H1 (cell line): Measurements from ENCODE around the gene ZNF101. TPM values are rescaled to one million over a fixed set of nuclear protein-coding genes. Genes with fewer than 3 reads are reported as not detected.

Source experiments
- CTCF ChIA-PET: fragments of 300-600 bp; sonication (Branson Sonifier 250); formaldehyde crosslinking; loops from one replicate; lab custom pipeline; 2021; ENCODE audit not compliant: partially characterized antibody; lab: Charles Lee
- POLR2A ChIA-PET: fragments of 300-600 bp; sonication (Branson Sonifier 250); formaldehyde crosslinking; loops from one replicate; lab custom pipeline; 2021; ENCODE audit warnings: inconsistent platforms; ENCODE audit not compliant: partially characterized antibody; lab: Charles Lee
- DNase-seq, 2 experiments: peaks; one replicate each; pipeline versions ENCODE4 v3.0.0 to v3.0.0-alpha.2; 2010 to 2022; ENCODE audit warnings: low spot score in 2 of 2, low read depth in 1 of 2, mixed read lengths in 1 of 2
- FAIRE-seq: peaks from 2 replicates; lab custom pipeline; 2011; peaks lifted over from hg19 to GRCh38; lab: Jason Lieb, UNC
- H2AFZ ChIP-seq: 2 replicates; pipeline ENCODE4 v1.8.1; 2012; ENCODE audit warnings: low read length, inconsistent platforms
- H2AK5ac ChIP-seq: 2 replicates; pipeline ENCODE4 v1.6.1; 2013; ENCODE audit warnings: low read depth, low read length
- H2BK120ac ChIP-seq: replicated peaks from 2 replicates; pipeline ENCODE3; 2013; ENCODE audit warnings: low read depth, low read length, inconsistent platforms
- H2BK12ac ChIP-seq: 2 replicates; pipeline ENCODE4 v1.6.1; 2013; ENCODE audit warnings: low read depth, low read length
- H2BK15ac ChIP-seq: 2 replicates; pipeline ENCODE4 v1.6.1; 2013; ENCODE audit warnings: low read length
- H2BK20ac ChIP-seq: 2 replicates; pipeline ENCODE4 v1.6.1; 2013; ENCODE audit warnings: low read length
- H2BK5ac ChIP-seq: 2 replicates; pipeline ENCODE4 v1.6.1; 2013; ENCODE audit warnings: low read depth, low read length
- H3K14ac ChIP-seq: 2 replicates; pipeline ENCODE4 v1.6.1; 2013; ENCODE audit warnings: inconsistent platforms; ENCODE audit not compliant: insufficient read length
- H3K18ac ChIP-seq: 2 replicates; pipeline ENCODE4 v1.6.1; 2013; ENCODE audit warnings: low read length; ENCODE audit errors: extremely low read depth
- H3K23ac ChIP-seq: 2 replicates; pipeline ENCODE4 v1.6.1; 2013; ENCODE audit warnings: inconsistent platforms; ENCODE audit not compliant: insufficient read length
- H3K23me2 ChIP-seq: 2 replicates; pipeline ENCODE4 v1.6.1; 2013; ENCODE audit warnings: low read depth, low read length
- H3K27ac ChIP-seq: 2 replicates; pipeline ENCODE4 v1.6.1; 2011; ENCODE audit warnings: low read depth, low read length, inconsistent platforms
- H3K27me3 ChIP-seq, 4 experiments: replicated peaks in 1 of 4; 1 replicate in 1 of 4; 2 replicates in 3 of 4; pipeline versions ENCODE4 v1.6.1 to v1.8.1; 2011 to 2013; ENCODE audit warnings: low read length in 3 of 4, mild to moderate bottlenecking in 3 of 4, inconsistent platforms in 2 of 4, mixed read lengths in 2 of 4, moderate library complexity in 1 of 4; ENCODE audit not compliant: control insufficient read depth in 3 of 4, insufficient read depth in 3 of 4; ENCODE audit errors: extremely low read depth in 1 of 4
- H3K36me3 ChIP-seq, 4 experiments: 2 replicates each; pipeline versions ENCODE4 v1.6.1 to v1.8.1; 2011 to 2013; ENCODE audit warnings: mild to moderate bottlenecking in 4 of 4, low read length in 3 of 4, moderate library complexity in 2 of 4, control low read depth in 1 of 4, inconsistent platforms in 1 of 4; ENCODE audit not compliant: insufficient read depth in 4 of 4, control insufficient read depth in 2 of 4
- H3K4ac ChIP-seq: replicated peaks from 2 replicates; pipeline ENCODE3; 2013; ENCODE audit warnings: low read length, low read depth, mixed read lengths, inconsistent platforms; ENCODE audit not compliant: insufficient read length
- H3K4me1 ChIP-seq, 4 experiments: replicated peaks in 1 of 4; 1 replicate in 1 of 4; 2 replicates in 3 of 4; pipeline versions ENCODE4 v1.6.1 to v1.8.1; 2011 to 2013; ENCODE audit warnings: low read length in 3 of 4, inconsistent platforms in 2 of 4, mixed read lengths in 1 of 4; ENCODE audit not compliant: insufficient read depth in 4 of 4, control insufficient read depth in 3 of 4
- H3K4me2 ChIP-seq, 2 experiments: 2 replicates each; pipeline versions ENCODE4 v1.6.1 to v1.8.1; 2011 to 2013; ENCODE audit warnings: low read depth in 2 of 2, low read length in 2 of 2, control low read depth in 1 of 2, inconsistent platforms in 1 of 2, mild to moderate bottlenecking in 1 of 2; ENCODE audit not compliant: insufficient read depth in 1 of 2
- H3K4me3 ChIP-seq, 4 experiments: fragments of 200-600, 300-600 bp in 1 of 4; sonication (generic), shearing (Covaris generic), sonication (Bioruptor Twin) in 1 of 4; 2 replicates each; pipeline versions ENCODE4 v1.5.1 to v1.8.1; 2011 to 2016; ENCODE audit warnings: low read length in 4 of 4, low read depth in 3 of 4, control low read depth in 2 of 4, inconsistent platforms in 2 of 4, mild to moderate bottlenecking in 2 of 4, mixed read lengths in 1 of 4, moderate library complexity in 1 of 4; ENCODE audit not compliant: insufficient read depth in 2 of 4; ENCODE audit errors: extremely low read depth in 1 of 4
- H3K56ac ChIP-seq: replicated peaks from 2 replicates; pipeline ENCODE3; 2013; ENCODE audit warnings: low read depth, mild to moderate bottlenecking, mixed read lengths, low read length, inconsistent platforms; ENCODE audit not compliant: insufficient read length
- H3K79me1 ChIP-seq: 2 replicates; pipeline ENCODE4 v1.6.1; 2013; ENCODE audit warnings: low read depth, low read length, control low read depth
- H3K79me2 ChIP-seq, 2 experiments: 2 replicates each; pipeline versions ENCODE4 v1.6.1 to v1.8.1; 2012 to 2013; ENCODE audit warnings: low read length in 2 of 2, mild to moderate bottlenecking in 2 of 2, inconsistent platforms in 1 of 2; ENCODE audit not compliant: insufficient read depth in 2 of 2, control insufficient read depth in 1 of 2
- H3K9ac ChIP-seq, 4 experiments: replicated peaks in 1 of 4; 1 replicate in 1 of 4; 2 replicates in 3 of 4; pipeline versions ENCODE4 v1.6.1 to v1.8.1; 2011 to 2013; ENCODE audit warnings: low read depth in 3 of 4, low read length in 3 of 4, control low read depth in 2 of 4, mild to moderate bottlenecking in 2 of 4, moderate library complexity in 2 of 4, inconsistent platforms in 1 of 4; ENCODE audit errors: extremely low read depth in 1 of 4
- H3K9me3 ChIP-seq, 2 experiments: 2 replicates each; pipeline versions ENCODE4 v1.6.1 to v1.8.1; 2012 to 2013; ENCODE audit warnings: mild to moderate bottlenecking in 2 of 2, moderate library complexity in 2 of 2, control low read depth in 1 of 2, inconsistent platforms in 1 of 2, low read depth in 1 of 2, low read length in 1 of 2, mixed read lengths in 1 of 2; ENCODE audit not compliant: insufficient read depth in 2 of 2
- H4K20me1 ChIP-seq, 2 experiments: replicated peaks in 1 of 2; 2 replicates each; pipeline versions ENCODE3 to v1.8.1; 2011 to 2013; ENCODE audit warnings: inconsistent platforms in 2 of 2, low read length in 2 of 2, mild to moderate bottlenecking in 1 of 2; ENCODE audit not compliant: insufficient read depth in 2 of 2, control insufficient read depth in 1 of 2
- H4K5ac ChIP-seq: 2 replicates; pipeline ENCODE4 v1.6.1; 2013; ENCODE audit warnings: low read length, low read depth, mixed read lengths, inconsistent platforms; ENCODE audit not compliant: insufficient read length
- H4K8ac ChIP-seq: 2 replicates; pipeline ENCODE4 v1.8.0; 2013; ENCODE audit warnings: mild to moderate bottlenecking, moderate library complexity, low read length, inconsistent platforms; ENCODE audit not compliant: insufficient read depth; ENCODE audit errors: extremely low read depth
- H4K91ac ChIP-seq: replicated peaks from 2 replicates; pipeline ENCODE3; 2013; ENCODE audit warnings: low read length, mixed read lengths, inconsistent platforms; ENCODE audit not compliant: insufficient read length
- EGR1 ChIP-seq: IDR thresholded peaks from 2 replicates; pipeline ENCODE4 v1.6.1; 2011; ENCODE audit warnings: low read depth, low read length, borderline replicate concordance
- KDM4A ChIP-seq: IDR thresholded peaks from one replicate; pipeline ENCODE4 v1.7.1; 2012; ENCODE audit warnings: low read depth, mild to moderate bottlenecking, moderate library complexity, low read length, inconsistent platforms; ENCODE audit not compliant: severe bottlenecking
- MAFK ChIP-seq: IDR thresholded peaks from 2 replicates; pipeline ENCODE4 v1.6.1; 2012; ENCODE audit warnings: low read depth, mild to moderate bottlenecking, improper control_type of control experiment, low read length
- PHF8 ChIP-seq: fragments of 200-600 bp; sonication (generic); conservative IDR thresholded peaks from 2 replicates; pipeline ENCODE4 v1.7.1; 2012; ENCODE audit warnings: low read depth, mild to moderate bottlenecking, inconsistent platforms, low read length, moderate library complexity
- POLR2A ChIP-seq, 2 experiments: IDR thresholded peaks; 1 replicate in 1 of 2; 2 replicates in 1 of 2; pipeline ENCODE4 v1.6.1; 2011; ENCODE audit warnings: low read depth in 2 of 2, low read length in 2 of 2, mild to moderate bottlenecking in 2 of 2; ENCODE audit errors: control extremely low read depth in 1 of 2
- POLR2AphosphoS5 ChIP-seq: IDR thresholded peaks from 2 replicates; pipeline ENCODE4 v1.6.1; 2011; ENCODE audit warnings: low read depth, low read length
- SAP30 ChIP-seq: fragments of 300-600 bp; sonication (generic); IDR thresholded peaks from 2 replicates; pipeline ENCODE4 v1.7.1; 2012; ENCODE audit warnings: low read length, moderate library complexity, mild to moderate bottlenecking, inconsistent platforms; ENCODE audit not compliant: insufficient read depth, insufficient replicate concordance
- SIRT6 ChIP-seq: IDR thresholded peaks from one replicate; pipeline ENCODE4 v1.7.1; 2012; ENCODE audit warnings: low read length, inconsistent platforms
- TCF12 ChIP-seq: IDR thresholded peaks from 2 replicates; pipeline ENCODE4 v1.6.1; 2011; ENCODE audit warnings: low read depth, mild to moderate bottlenecking, low read length
- YY1 ChIP-seq: IDR thresholded peaks from 2 replicates; pipeline ENCODE4 v1.6.1; 2011; ENCODE audit warnings: low read depth, mild to moderate bottlenecking, low read length
- WGBS, 2 experiments: shearing (Covaris generic) in 1 of 2; methylation state at CpG; one replicate each; pipeline versions ENCODE4 v1.1.6 to v1.1.7; 2013 to 2015; ENCODE audit warnings: low lambda C conversion rate in 2 of 2, mixed read lengths in 2 of 2, inconsistent platforms in 1 of 2, low coverage in 1 of 2, missing lambda C conversion rate in 1 of 2; ENCODE audit not compliant: insufficient replicate concordance in 2 of 2, insufficient coverage in 1 of 2, insufficient read length in 1 of 2; ENCODE audit errors: extremely low coverage in 1 of 2, missing lambda C conversion rate in 1 of 2; 5-methylcytosine and 5-hydroxymethylcytosine counted together
- polyA plus RNA-seq, 7 experiments: library from polyadenylated mRNA; depleted of rRNA in 3 of 7; stranded (reverse) in 5 of 7; unstranded in 2 of 7; fragments of >200 nt in 5 of 7; fragments of 200-250 nt in 2 of 7; gene quantifications; 1 replicate in 5 of 7; 2 replicates in 1 of 7; 4 replicates in 1 of 7; pipeline versions ENCODE4 v1.2.1 to v1.2.3, GENCODE V29; 2011 to 2013; ENCODE audit warnings: missing spikeins in 2 of 7, mixed read lengths in 2 of 7
- total RNA-seq: library from RNA; stranded (reverse); fragmentation: NEBNext Ultra II Directional; extraction: Animal tissue kit (Norgen Biotek cat#: 25700); gene quantifications from 2 replicates; pipeline ENCODE4 v1.2.1, GENCODE V29; 2021
- TF ChIP-seq, protein P1 (sequence below): IDR thresholded peaks from 2 replicates; pipeline ENCODE4 v1.6.1; 2012; ENCODE audit warnings: inconsistent platforms

ZNF101 gene
- total and polyA plus RNA-seq, 2 of the 8 experiments (the other 6 are each of a cell fraction or from before 2014, with no cell fraction given): 13.0 to 50.9 TPM

DNA sequence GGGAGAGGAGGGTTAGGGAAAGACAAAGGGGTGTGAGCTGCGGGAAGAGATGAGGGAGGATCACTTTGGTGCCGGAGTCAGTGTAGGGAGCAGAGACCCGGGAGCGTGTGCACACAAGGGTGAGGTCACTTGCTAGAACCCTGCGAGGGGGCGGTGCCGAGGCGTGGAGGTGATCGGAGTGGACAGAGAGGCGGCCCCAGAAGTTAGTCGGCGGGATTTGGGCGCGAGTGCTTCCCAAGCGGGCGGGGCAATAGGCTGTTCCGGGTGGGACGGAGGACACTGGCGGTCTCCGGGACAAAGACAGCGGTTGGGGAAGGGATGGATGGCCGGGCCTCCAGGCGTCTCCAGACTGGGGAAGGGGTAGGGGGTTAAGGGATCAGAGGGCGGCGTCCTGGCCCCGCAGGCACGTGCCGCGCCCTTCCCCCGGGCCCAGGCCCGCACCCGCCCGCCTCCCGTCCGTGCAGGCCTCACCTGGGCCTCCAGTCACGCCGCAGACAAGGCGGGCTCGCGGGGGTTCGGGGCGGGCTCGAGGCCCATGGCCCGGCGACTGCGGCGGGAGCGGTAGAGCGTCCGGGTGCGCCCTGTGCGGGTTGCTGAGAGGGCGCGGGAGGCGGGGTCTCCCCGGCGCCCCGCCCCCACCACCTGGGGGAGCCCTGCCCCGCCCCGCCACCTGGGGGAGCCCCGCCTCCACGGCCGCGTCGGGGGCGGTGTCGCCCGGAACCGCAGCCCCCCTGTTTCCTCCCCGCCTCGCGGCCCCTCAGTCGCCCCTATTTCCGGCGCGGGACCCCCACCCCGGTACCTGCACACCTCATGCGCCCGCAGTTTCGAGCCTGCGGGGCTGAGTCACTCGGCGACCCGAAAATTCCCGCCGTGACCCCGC is 40.8 kb upstream of the ZNF101 start, which contains the start of gene LPAR2:
Gene LPAR2, minus strand, starts transcription at position 600 of the 880 bp plus-strand sequence. CDS start 945 bp downstream, outside the sequence.
- H3K36me3 ChIP-seq: peaks cover 6 to 10% (median 8%) of the 10 kb centered on the region in 4 experiments; a peak in 7 of 8 replicates
- no peak within 1 kb of the TSS for H2BK120ac ChIP-seq
- POLR2A ChIA-PET: interaction anchor here (0.5 to 4.2 kb wide), 26 partner anchors 9 to 1033 kb away, joined by 3 to 46 read pairs (median 4); partner anchors contain the start of genes ATP13A1, GMIP, PBX4 and ZNF101
- TF ChIP-seq POLR2A (IDR thresholded peaks at IDR 0.05; ENCODE audit: control extremely low read depth in 1 of 2, low read depth in 2 of 2, low read length in 2 of 2) (peak; percentile 66 to 90), POLR2AphosphoS5 (peak; percentile 65), SIRT6 (no peak), EGR1 (no peak), TCF12 (no peak), YY1 (no peak), MAFK (no peak), PHF8 (peak; percentile 71), SAP30 (no peak), KDM4A (peak; percentile 61)
- TF ChIP-seq, protein P1, sequence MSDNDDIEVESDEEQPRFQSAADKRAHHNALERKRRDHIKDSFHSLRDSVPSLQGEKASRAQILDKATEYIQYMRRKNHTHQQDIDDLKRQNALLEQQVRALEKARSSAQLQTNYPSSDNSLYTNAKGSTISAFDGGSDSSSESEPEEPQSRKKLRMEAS: peak; percentile 58

More for the DNA sequence above, 40.8 kb upstream of the ZNF101 start, which contains the start of gene LPAR2:
- peak within 1 kb of the TSS; percentile 93 for H2BK5ac ChIP-seq
- H2AFZ ChIP-seq: no peak within 1 kb of the TSS
- peak within 1 kb of the TSS; percentile 96 for H4K5ac ChIP-seq
- peak within 1 kb of the TSS; percentile 72; the same call in 1 of the 2 replicates for H3K27ac ChIP-seq
- peak within 1 kb of the TSS; percentile 98 for H4K8ac ChIP-seq
- no peaks in the 10 kb centered on the region for H3K9me3 ChIP-seq
- peaks cover 3 to 9% of the 10 kb centered on the region in 2 experiments for H4K20me1 ChIP-seq
- peak within 1 kb of the TSS; percentile 83 for H3K18ac ChIP-seq
- peak within 1 kb of the TSS; percentile 68 to 78 (median 76) for H3K9ac ChIP-seq
- H3K23ac ChIP-seq: no peak within 1 kb of the TSS
- peaks cover 10% of the 10 kb centered on the region for H3K23me2 ChIP-seq
- H2BK12ac ChIP-seq: peak within 1 kb of the TSS; percentile 80
- peak within 1 kb of the TSS; percentile 88; the same call in 1 of the 2 replicates for H2BK15ac ChIP-seq
- H3K14ac ChIP-seq: no peak within 1 kb of the TSS
- H3K79me1 ChIP-seq: peaks cover 10% of the 10 kb centered on the region
- H3K4me2 ChIP-seq: peak within 1 kb of the TSS; percentile 91 to 95
- H3K4ac ChIP-seq: peak within 1 kb of the TSS; percentile 87
- no peak for FAIRE-seq
- CTCF ChIA-PET: interaction anchor here (0.7 to 1.7 kb wide), 8 partner anchors 16 to 370 kb away, joined by 3 to 6 read pairs (median 4); partner anchors contain the start of gene GMIP
- no peaks in the 10 kb centered on the region for H3K27me3 ChIP-seq
- H4K91ac ChIP-seq: peak within 1 kb of the TSS; percentile 96
- peak within 1 kb of the TSS; percentile 93 for H3K56ac ChIP-seq
- peak within 1 kb of the TSS; percentile 69 to 82 (median 74) for H3K4me3 ChIP-seq
- peak within 1 kb of the TSS; percentile 86 for H2AK5ac ChIP-seq
- WGBS, 2 experiments: 2% methylated on average over 27 of the region's 87 CpGs; no CpG with 5 or more reads in 1 of the 2 experiments
- H2BK20ac ChIP-seq: no peak within 1 kb of the TSS
- H3K4me1 ChIP-seq: peaks cover 0 to 11% (median 8%) of the 10 kb centered on the region in 4 experiments; a peak in 5 of 7 replicates
- peak in 1 of 2 experiments; percentile 89 for DNase-seq
- peaks cover 0 to 18% of the 10 kb centered on the region in 2 experiments; a peak in 3 of 4 replicates for H3K79me2 ChIP-seq
